Osteocyte (in vitro differentiated cells): ENCODE measurements around the gene IL34. TPM values are rescaled to one million over a fixed set of nuclear protein-coding genes. Genes with fewer than 3 reads are reported as not detected.

Experiments used
- DNase-seq: peaks from one replicate; pipeline ENCODE4 v3.0.0; 2021; ENCODE audit warnings: mixed read lengths; ENCODE audit not compliant: unreplicated experiment; ENCODE audit errors: extremely low spot score
- H3K27ac Mint-ChIP-seq: one replicate; pipeline ENCODE4 v1.8.0; 2021; ENCODE audit warnings: mild to moderate bottlenecking, mixed read lengths; ENCODE audit not compliant: unreplicated experiment
- H3K27me3 Mint-ChIP-seq: one replicate; pipeline ENCODE4 v1.8.0; 2021; ENCODE audit warnings: mixed read lengths; ENCODE audit not compliant: unreplicated experiment
- H3K36me3 Mint-ChIP-seq: one replicate; pipeline ENCODE4 v1.8.0; 2021; ENCODE audit warnings: mixed read lengths; ENCODE audit not compliant: unreplicated experiment
- H3K4me1 Mint-ChIP-seq: one replicate; pipeline ENCODE4 v1.8.0; 2021; ENCODE audit warnings: mixed read lengths; ENCODE audit not compliant: unreplicated experiment
- H3K4me3 Mint-ChIP-seq: one replicate; pipeline ENCODE4 v1.8.0; 2021; ENCODE audit warnings: mild to moderate bottlenecking, moderate library complexity, mixed read lengths; ENCODE audit not compliant: unreplicated experiment
- H3K9me3 Mint-ChIP-seq: one replicate; pipeline ENCODE4 v1.8.0; 2021; ENCODE audit warnings: mixed read lengths; ENCODE audit not compliant: unreplicated experiment
- total RNA-seq: library from RNA; stranded (reverse); gene quantifications from 2 replicates; pipeline ENCODE4 v1.2.1, GENCODE V29; 2021
- TF ChIP-seq, protein P1 (sequence below): fragments of 200-600 bp; sonication (generic); IDR thresholded peaks from 2 replicates; pipeline ENCODE4 v1.5.0; 2021; ENCODE audit warnings: antibody characterized with exemption, mild to moderate bottlenecking, moderate library complexity

The IL34 gene
- total RNA-seq, 1 donor from 2014 or later = 12.7 TPM

DNA sequence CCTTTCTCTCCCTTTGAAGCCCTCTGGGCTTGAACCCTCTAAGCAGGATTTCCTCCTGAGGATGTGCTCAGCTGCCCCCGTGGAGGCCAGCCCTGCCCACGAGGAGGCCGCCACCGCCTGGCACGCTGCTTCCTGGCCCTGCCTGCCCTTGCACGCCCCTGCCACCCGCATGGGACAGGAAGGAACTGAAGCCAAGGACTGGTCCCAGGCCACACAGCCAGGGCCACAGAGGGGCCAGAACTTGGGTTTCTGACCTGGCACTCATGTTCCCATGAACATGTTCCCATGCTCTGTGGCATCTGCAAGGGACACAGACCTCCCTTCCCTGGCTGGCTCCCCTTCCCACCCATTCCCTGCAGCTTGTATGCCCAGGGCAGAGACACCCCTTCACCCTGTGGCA, 63.6 kb downstream of the IL34 start:
- no peaks in the 10 kb centered on the region for H3K9me3 Mint-ChIP-seq
- H3K36me3 Mint-ChIP-seq = peaks cover 8% of the 10 kb centered on the region
- TF ChIP-seq, protein P1, sequence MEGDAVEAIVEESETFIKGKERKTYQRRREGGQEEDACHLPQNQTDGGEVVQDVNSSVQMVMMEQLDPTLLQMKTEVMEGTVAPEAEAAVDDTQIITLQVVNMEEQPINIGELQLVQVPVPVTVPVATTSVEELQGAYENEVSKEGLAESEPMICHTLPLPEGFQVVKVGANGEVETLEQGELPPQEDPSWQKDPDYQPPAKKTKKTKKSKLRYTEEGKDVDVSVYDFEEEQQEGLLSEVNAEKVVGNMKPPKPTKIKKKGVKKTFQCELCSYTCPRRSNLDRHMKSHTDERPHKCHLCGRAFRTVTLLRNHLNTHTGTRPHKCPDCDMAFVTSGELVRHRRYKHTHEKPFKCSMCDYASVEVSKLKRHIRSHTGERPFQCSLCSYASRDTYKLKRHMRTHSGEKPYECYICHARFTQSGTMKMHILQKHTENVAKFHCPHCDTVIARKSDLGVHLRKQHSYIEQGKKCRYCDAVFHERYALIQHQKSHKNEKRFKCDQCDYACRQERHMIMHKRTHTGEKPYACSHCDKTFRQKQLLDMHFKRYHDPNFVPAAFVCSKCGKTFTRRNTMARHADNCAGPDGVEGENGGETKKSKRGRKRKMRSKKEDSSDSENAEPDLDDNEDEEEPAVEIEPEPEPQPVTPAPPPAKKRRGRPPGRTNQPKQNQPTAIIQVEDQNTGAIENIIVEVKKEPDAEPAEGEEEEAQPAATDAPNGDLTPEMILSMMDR = no peak
- no peak overlapping the region for H3K4me3 Mint-ChIP-seq
- H3K27me3 Mint-ChIP-seq = no peaks in the 10 kb centered on the region
- DNase-seq = no peak
- H3K27ac Mint-ChIP-seq = peak overlapping the region; percentile 18
- H3K4me1 Mint-ChIP-seq = peaks cover 77% of the 10 kb centered on the region

Other genes starting within 250 kb of the IL34 start
- 66.5 and 67.6 TPM in 2 replicates for gene ST3GAL2, start 207.5 kb upstream of the IL34 start, total RNA-seq
- 16.8 and 18.4 TPM in 2 replicates for gene FCSK, start 192.0 kb upstream of the IL34 start, total RNA-seq
- gene COG4, start 123.0 kb upstream of the IL34 start, total RNA-seq = 69.9 and 75.8 TPM in 2 replicates
- 307 and 319 TPM in 2 replicates for gene SF3B3, start 122.7 kb upstream of the IL34 start, total RNA-seq
- gene MTSS2, start 39.5 kb downstream of the IL34 start, total RNA-seq = 156 and 169 TPM in 2 replicates
- 44.5 and 45.3 TPM in 2 replicates for gene VAC14, start 154.6 kb downstream of the IL34 start, total RNA-seq